Measurements from ENCODE around the gene EPS8.
A peak's percentile ranks its signal among the peaks of the same experiment; 100 is the strongest.

The EPS8 gene

GRCh38 chr12:15789220-15790171, at the start of gene EPS8:
Gene EPS8, minus strand, starts transcription at chr12:15789388. Its CDS starts 106,437 bp downstream, at chr12:15682951.
- Histone ChIP-seq H3K36me3 (ENCODE audit: control insufficient read depth, insufficient read depth, low read length) (no peaks in the 10 kb centered on the region), H3K4me3 (replicated peaks; ENCODE audit: low read depth, low read length) (peak within 1 kb of the TSS; percentile 62), H3K27me3 (replicated peaks; ENCODE audit: control insufficient read depth, insufficient read depth, low read length) (0 out of 2 replicates have a peak, but pooled peaks cover 2% of the 10 kb centered on the region)
- peak; percentile 91 for DNase-seq (ENCODE audit: extremely low read depth, insufficient read length)
- no peak for TF ChIP-seq CTCF (IDR thresholded peaks at IDR 0.05; ENCODE audit: insufficient read depth, low read length, poor library complexity, severe bottlenecking)

GRCh38 chr12:15837141-15837790, 48.1 kb upstream of the EPS8 start:
- no peak overlapping the region for H3K4me3 ChIP-seq (replicated peaks; ENCODE audit: low read depth, low read length)
- no peak for DNase-seq (ENCODE audit: extremely low read depth, insufficient read length)
- no peaks in the 10 kb centered on the region; the same call in 1 of the 2 replicates for H3K27me3 ChIP-seq (replicated peaks; ENCODE audit: control insufficient read depth, insufficient read depth, low read length)
- H3K36me3 ChIP-seq (ENCODE audit: control insufficient read depth, insufficient read depth, low read length): no peaks in the 10 kb centered on the region
- no peak for TF ChIP-seq CTCF (IDR thresholded peaks at IDR 0.05; ENCODE audit: insufficient read depth, low read length, poor library complexity, severe bottlenecking)

DNA sequence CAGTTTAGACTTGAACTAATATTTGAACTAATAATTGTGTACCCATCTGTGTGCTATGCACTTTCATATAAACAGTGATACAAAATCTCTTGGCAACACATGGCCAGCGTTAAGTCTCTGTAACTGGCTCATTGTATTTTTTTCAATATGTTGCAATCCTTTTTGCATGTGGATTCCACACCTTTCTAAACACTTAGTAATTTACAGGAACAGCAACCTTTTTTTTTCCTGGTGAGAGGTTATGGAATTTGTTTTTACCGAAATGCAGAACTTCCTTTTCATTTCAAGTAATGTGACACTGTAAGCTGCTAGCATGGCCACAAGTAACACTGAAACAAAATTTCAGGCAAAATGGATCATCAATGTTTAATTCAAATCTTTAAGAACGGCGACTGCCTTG, 45.4 kb upstream of the EPS8 start:
- no peak for DNase-seq (ENCODE audit: extremely low read depth, insufficient read length)
- Histone ChIP-seq H3K27me3 (replicated peaks; ENCODE audit: control insufficient read depth, insufficient read depth, low read length) (no peaks in the 10 kb centered on the region; the same call in 1 of the 2 replicates), H3K4me3 (replicated peaks; ENCODE audit: low read depth, low read length) (no peak overlapping the region), H3K36me3 (ENCODE audit: control insufficient read depth, insufficient read depth, low read length) (no peaks in the 10 kb centered on the region)
- no peak for TF ChIP-seq CTCF (IDR thresholded peaks at IDR 0.05; ENCODE audit: insufficient read depth, low read length, poor library complexity, severe bottlenecking)

DNA sequence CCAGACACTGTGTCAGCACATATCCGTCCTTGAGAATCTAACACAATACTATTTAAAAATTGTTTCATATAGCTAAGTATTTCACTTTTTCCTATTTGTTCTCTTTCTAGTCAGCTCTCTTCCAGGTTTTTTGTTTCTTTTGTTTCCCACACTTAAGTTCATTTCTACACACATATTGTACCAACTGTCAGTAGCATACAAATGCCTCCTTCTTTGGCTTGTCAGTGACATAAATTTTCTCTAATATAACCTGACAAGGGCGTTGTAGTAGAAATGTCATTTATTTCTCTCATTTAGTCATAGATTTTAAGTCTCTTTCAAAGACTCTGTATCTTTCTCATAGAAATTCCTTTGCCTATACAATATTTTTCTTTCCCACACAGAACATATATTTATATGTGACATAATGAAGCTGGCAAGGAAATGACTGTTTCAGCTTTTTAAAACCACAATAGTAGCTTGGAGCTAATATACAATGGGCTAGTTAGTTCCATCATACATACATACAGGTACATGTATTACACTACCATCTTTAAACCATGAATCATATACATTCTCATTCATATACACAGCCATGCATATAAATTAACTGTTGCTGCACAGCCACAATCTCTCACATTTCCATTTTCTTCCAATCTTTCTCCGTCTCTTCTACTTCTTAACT, 42.3 kb upstream of the EPS8 start:
- no peaks in the 10 kb centered on the region for H3K27me3 ChIP-seq (replicated peaks; ENCODE audit: control insufficient read depth, insufficient read depth, low read length)
- no peaks in the 10 kb centered on the region for H3K36me3 ChIP-seq (ENCODE audit: control insufficient read depth, insufficient read depth, low read length)
- DNase-seq (ENCODE audit: extremely low read depth, insufficient read length): no peak
- no peak for TF ChIP-seq CTCF (IDR thresholded peaks at IDR 0.05; ENCODE audit: insufficient read depth, low read length, poor library complexity, severe bottlenecking)
- H3K4me3 ChIP-seq (replicated peaks; ENCODE audit: low read depth, low read length): no peak overlapping the region

GRCh38 chr12:15830538-15830937, 41.4 kb upstream of the EPS8 start:
- no peak for DNase-seq (ENCODE audit: extremely low read depth, insufficient read length)
- TF ChIP-seq CTCF (IDR thresholded peaks at IDR 0.05; ENCODE audit: insufficient read depth, low read length, poor library complexity, severe bottlenecking): no peak
- H3K36me3 ChIP-seq (ENCODE audit: control insufficient read depth, insufficient read depth, low read length): no peaks in the 10 kb centered on the region
- no peak overlapping the region for H3K4me3 ChIP-seq (replicated peaks; ENCODE audit: low read depth, low read length)
- no peaks in the 10 kb centered on the region for H3K27me3 ChIP-seq (replicated peaks; ENCODE audit: control insufficient read depth, insufficient read depth, low read length)
